ENCODE results near the gene TRAF6.

DNA sequence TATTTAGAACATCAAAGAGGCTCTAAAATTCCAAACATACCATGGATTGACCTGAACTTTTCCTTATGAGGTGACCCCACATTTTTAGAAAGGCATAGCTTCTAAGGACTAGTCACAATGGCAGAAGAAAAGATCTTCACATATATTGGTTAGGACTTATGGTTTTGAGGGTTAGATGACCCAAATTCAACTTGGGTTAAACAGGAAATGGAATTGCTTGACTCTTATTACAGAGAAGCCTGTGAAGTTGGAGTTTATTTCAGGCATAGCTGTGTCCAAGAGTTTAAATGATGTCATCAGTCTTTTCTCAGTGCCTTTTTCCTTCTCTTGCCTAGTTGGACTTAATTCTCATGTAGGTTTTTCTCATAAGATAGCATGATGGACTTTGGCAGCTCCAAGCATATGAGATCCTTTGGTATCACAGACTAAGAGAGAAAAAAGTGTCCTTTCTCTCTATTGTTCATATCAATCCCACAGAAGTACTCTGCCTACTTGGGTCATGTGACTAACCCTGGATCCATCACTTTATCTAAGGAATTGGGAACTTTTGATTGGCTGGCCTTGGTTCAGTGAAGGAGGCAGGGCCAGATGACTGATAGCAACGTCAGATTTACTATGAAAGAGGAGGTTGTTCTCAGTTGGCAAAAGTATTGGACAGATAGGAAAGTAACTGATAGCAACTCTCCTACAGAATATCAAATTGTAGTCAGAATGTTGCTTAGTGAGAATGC is 40.5 kb upstream of the TRAF6 start:
- TF ChIP-seq POLR2A (IDR thresholded peaks at IDR 0.05) (no peak), EP300 (IDR thresholded peaks at IDR 0.05) (no peak)
- TF ChIP-seq, protein P1, sequence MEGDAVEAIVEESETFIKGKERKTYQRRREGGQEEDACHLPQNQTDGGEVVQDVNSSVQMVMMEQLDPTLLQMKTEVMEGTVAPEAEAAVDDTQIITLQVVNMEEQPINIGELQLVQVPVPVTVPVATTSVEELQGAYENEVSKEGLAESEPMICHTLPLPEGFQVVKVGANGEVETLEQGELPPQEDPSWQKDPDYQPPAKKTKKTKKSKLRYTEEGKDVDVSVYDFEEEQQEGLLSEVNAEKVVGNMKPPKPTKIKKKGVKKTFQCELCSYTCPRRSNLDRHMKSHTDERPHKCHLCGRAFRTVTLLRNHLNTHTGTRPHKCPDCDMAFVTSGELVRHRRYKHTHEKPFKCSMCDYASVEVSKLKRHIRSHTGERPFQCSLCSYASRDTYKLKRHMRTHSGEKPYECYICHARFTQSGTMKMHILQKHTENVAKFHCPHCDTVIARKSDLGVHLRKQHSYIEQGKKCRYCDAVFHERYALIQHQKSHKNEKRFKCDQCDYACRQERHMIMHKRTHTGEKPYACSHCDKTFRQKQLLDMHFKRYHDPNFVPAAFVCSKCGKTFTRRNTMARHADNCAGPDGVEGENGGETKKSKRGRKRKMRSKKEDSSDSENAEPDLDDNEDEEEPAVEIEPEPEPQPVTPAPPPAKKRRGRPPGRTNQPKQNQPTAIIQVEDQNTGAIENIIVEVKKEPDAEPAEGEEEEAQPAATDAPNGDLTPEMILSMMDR (IDR thresholded peaks at IDR 0.05) = no peak

Measured in upper lobe of left lung (tissue), 4 donors.